K562 (cell line): Measurements from ENCODE around the gene LGALS3BP. TPM values are rescaled to one million over a fixed set of nuclear protein-coding genes. Genes with fewer than 3 reads are reported as not detected.
A peak's percentile ranks its signal among the peaks of the same experiment; 100 is the strongest.

Source experiments
- ARID2 ChIP-seq: fragments of 450-650 bp; IDR thresholded peaks from 2 replicates; pipeline ENCODE4 v1.6.1; 2017; ENCODE audit warnings: antibody characterized with exemption, mild to moderate bottlenecking
- E2F3 ChIP-seq: fragments of 250-450 bp; sonication (Bioruptor Pico); IDR thresholded peaks from 2 replicates; pipeline ENCODE4 v1.4.0; 2020; ENCODE audit warnings: mild to moderate bottlenecking
- FOXA1 ChIP-seq: fragments of 450-650 bp; IDR thresholded peaks from 2 replicates; pipeline ENCODE4 v1.6.1; 2016; ENCODE audit warnings: mild to moderate bottlenecking, borderline replicate concordance
- HMG20B ChIP-seq: fragments of 250-450 bp; sonication (Bioruptor Pico); IDR thresholded peaks from 2 replicates; pipeline ENCODE4 v1.5.0; 2021; ENCODE audit warnings: mild to moderate bottlenecking
- JUN ChIP-seq, 2 experiments: sonication (generic) in 1 of 2; formaldehyde crosslinking in 1 of 2; IDR thresholded peaks; 2 replicates each; pipeline versions ENCODE4 v1.6.1 to v1.8.0; 2012 to 2022; ENCODE audit warnings: borderline replicate concordance in 2 of 2, mild to moderate bottlenecking in 2 of 2, improper control_type of control experiment in 1 of 2, low read depth in 1 of 2, low read length in 1 of 2, missing genetic modification reagents in 1 of 2
- MIER1 ChIP-seq: fragments of 450-650 bp; IDR thresholded peaks from 2 replicates; pipeline ENCODE4 v1.6.1; 2016; ENCODE audit warnings: antibody characterized with exemption, mild to moderate bottlenecking, low read depth
- MYC ChIP-seq, 2 experiments: fragments of 250-450 bp in 1 of 2; sonication (Bioruptor Pico) in 1 of 2; IDR thresholded peaks; 2 replicates each; pipeline versions ENCODE4 v1.5.1 to v1.6.1; 2012 to 2021; ENCODE audit warnings: low read depth in 2 of 2, borderline replicate concordance in 1 of 2, improper control_type of control experiment in 1 of 2, low read length in 1 of 2, mild to moderate bottlenecking in 1 of 2, moderate library complexity in 1 of 2
- NCOA2 ChIP-seq, 2 experiments: fragments of 450-650 bp; IDR thresholded peaks; 2 replicates each; pipeline ENCODE4 v1.6.1; 2018; ENCODE audit warnings: mild to moderate bottlenecking in 2 of 2, moderate library complexity in 1 of 2; ENCODE audit not compliant: partially characterized antibody in 2 of 2
- ZFP30 ChIP-seq: fragments of 250-450 bp; sonication (Bioruptor Pico); IDR thresholded peaks from 2 replicates; pipeline ENCODE4 v1.8.0; 2022; ENCODE audit warnings: moderate library complexity, mild to moderate bottlenecking, inconsistent platforms, borderline replicate concordance
- ZNF197 ChIP-seq: fragments of 200-800 bp; sonication (Bioruptor generic); IDR thresholded peaks from 2 replicates; pipeline ENCODE4 v1.6.1; 2016; ENCODE audit warnings: low read depth, missing genetic modification characterization, missing compliant biosample characterization
- ZNF324 ChIP-seq: fragments of 250-450 bp; sonication (Bioruptor Pico); IDR thresholded peaks from 2 replicates; pipeline ENCODE4 v1.4.0; 2020; ENCODE audit warnings: mild to moderate bottlenecking
- ZNF444 ChIP-seq: fragments of 250-450 bp; sonication (Bioruptor Pico); IDR thresholded peaks from 2 replicates; pipeline ENCODE4 v1.4.0; 2020; ENCODE audit warnings: mild to moderate bottlenecking, moderate library complexity
- ZNF785 ChIP-seq: fragments of 250-450 bp; sonication (Bioruptor Pico); IDR thresholded peaks from 2 replicates; pipeline ENCODE4 v1.4.0; 2020; ENCODE audit warnings: mild to moderate bottlenecking
- ZSCAN32 ChIP-seq: fragments of 450-650 bp; formaldehyde crosslinking; IDR thresholded peaks from 2 replicates; pipeline ENCODE4 v1.4.0; 2020; ENCODE audit warnings: mild to moderate bottlenecking, moderate library complexity
- polyA plus RNA-seq, 8 experiments: library from polyadenylated mRNA; depleted of rRNA in 4 of 8; stranded (reverse) in 5 of 8; unstranded in 3 of 8; fragments of >200 nt; fragmentation: Nextera tagmentation in 2 of 8; fragmentation: Illumina TruSeq in 1 of 8; extraction: Ambion mirVana in 2 of 8; extraction: Trizol in 1 of 8; gene quantifications; 2 replicates each; pipeline versions ENCODE4 v1.2.1 to v1.2.3, GENCODE V29; 2011 to 2014; ENCODE audit warnings: inconsistent platforms in 1 of 8, missing spikeins in 1 of 8
- total RNA-seq, 7 experiments: library from RNA; depleted of rRNA in 6 of 7; stranded (reverse); fragments of >200 nt in 6 of 7; fragmentation: Illumina TruSeq in 2 of 7; extraction: Trizol in 2 of 7; gene quantifications; 2 replicates each; pipeline versions ENCODE4 v1.2.1 to v1.2.3, GENCODE V29; 2011 to 2021; ENCODE audit warnings: low replicate concordance in 1 of 7
- TF ChIP-seq, protein P1 (sequence below): fragments of 250-450 bp; sonication (Bioruptor Pico); IDR thresholded peaks from 2 replicates; pipeline ENCODE4 v1.5.0; 2020; ENCODE audit warnings: mild to moderate bottlenecking, borderline replicate concordance
- TF ChIP-seq, protein P2 (sequence below), 2 experiments: IDR thresholded peaks; 2 replicates each; pipeline ENCODE4 v1.6.1; 2011; ENCODE audit warnings: borderline replicate concordance in 1 of 2, control low read depth in 1 of 2, low read depth in 1 of 2, low read length in 1 of 2, mild to moderate bottlenecking in 1 of 2, mixed read lengths in 1 of 2, moderate library complexity in 1 of 2; ENCODE audit not compliant: insufficient read depth in 1 of 2, insufficient read length in 1 of 2, poor library complexity in 1 of 2, severe bottlenecking in 1 of 2; ENCODE audit errors: extremely low read depth in 1 of 2
- TF ChIP-seq, protein P3 (sequence below): sonication (generic); formaldehyde crosslinking; IDR thresholded peaks from 2 replicates; pipeline ENCODE4 v1.8.0; 2023; ENCODE audit warnings: missing genetic modification reagents, mild to moderate bottlenecking, borderline replicate concordance

LGALS3BP gene
- total and polyA plus RNA-seq, 9 of the 15 experiments (the other 6 are each of a cell fraction or from before 2014, with no cell fraction given) = 0.39 to 5.3 (median 3.2) TPM

DNA sequence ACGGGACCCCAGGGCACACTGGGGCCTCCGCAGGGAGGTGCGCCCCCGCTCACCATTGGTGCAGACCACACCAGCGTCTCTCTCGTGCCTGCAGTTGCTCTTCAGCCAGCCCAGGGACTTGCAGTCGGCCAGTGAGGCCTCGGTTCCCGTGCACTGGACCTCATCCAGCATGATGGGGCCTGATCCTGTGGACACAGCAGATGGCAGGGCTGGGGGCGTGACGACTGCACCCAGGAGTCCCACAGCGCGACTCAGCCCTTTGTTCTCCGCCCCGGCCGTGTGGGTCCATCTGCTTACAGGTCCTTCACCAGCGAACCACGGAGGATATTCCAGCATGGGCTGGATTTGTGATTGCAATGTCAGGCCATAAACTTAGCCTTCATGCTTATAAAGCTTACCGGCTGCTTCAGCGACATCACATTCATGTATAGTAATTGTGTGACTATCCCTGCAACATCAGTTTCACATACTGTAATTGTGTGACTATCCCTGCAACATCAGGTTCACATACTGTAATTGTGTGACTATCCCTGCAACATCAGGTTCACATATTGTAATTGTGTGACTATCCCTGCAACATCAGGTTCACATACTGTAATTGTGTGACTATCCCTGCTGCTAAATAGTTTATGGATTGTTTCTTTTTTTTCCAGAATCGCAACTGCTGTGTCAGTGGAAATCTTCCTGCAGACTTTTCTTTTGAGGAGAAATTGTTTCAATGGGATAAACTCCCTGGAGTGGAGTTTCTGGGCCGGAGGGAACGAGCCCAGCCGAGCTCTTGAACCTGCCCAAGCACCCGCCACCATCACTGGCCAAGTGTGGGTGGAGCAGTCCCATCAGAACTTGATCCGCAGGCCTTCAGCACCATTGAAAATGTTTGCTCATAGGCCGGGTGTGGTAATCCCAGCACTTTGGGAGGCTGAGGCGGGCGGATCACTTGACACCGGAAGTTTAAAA lies 4.8 kb downstream of the LGALS3BP start (continued):
- no peak for TF ChIP-seq ZFP30 (CRISPR knock-in tag)
- no peak for TF ChIP-seq FOXA1
- no peak for TF ChIP-seq ZNF324 (CRISPR knock-in tag)
- no peak for TF ChIP-seq HMG20B (CRISPR knock-in tag)
- TF ChIP-seq ZNF444 (CRISPR knock-in tag) = no peak
- TF ChIP-seq MIER1 = no peak
- TF ChIP-seq, protein P1, sequence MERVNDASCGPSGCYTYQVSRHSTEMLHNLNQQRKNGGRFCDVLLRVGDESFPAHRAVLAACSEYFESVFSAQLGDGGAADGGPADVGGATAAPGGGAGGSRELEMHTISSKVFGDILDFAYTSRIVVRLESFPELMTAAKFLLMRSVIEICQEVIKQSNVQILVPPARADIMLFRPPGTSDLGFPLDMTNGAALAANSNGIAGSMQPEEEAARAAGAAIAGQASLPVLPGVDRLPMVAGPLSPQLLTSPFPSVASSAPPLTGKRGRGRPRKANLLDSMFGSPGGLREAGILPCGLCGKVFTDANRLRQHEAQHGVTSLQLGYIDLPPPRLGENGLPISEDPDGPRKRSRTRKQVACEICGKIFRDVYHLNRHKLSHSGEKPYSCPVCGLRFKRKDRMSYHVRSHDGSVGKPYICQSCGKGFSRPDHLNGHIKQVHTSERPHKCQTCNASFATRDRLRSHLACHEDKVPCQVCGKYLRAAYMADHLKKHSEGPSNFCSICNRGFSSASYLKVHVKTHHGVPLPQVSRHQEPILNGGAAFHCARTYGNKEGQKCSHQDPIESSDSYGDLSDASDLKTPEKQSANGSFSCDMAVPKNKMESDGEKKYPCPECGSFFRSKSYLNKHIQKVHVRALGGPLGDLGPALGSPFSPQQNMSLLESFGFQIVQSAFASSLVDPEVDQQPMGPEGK (CRISPR knock-in tag) = no peak
- no peak for TF ChIP-seq ZNF197 (CRISPR knock-in tag)
- TF ChIP-seq, protein P2, sequence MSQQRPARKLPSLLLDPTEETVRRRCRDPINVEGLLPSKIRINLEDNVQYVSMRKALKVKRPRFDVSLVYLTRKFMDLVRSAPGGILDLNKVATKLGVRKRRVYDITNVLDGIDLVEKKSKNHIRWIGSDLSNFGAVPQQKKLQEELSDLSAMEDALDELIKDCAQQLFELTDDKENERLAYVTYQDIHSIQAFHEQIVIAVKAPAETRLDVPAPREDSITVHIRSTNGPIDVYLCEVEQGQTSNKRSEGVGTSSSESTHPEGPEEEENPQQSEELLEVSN (IDR thresholded peaks at IDR 0.05; ENCODE audit: borderline replicate concordance in 1 of 2, extremely low read depth in 1 of 2, insufficient read depth in 1 of 2, insufficient read length in 1 of 2, low read depth in 1 of 2, low read length in 1 of 2, poor library complexity in 1 of 2, severe bottlenecking in 1 of 2) = no peak
- no peak for TF ChIP-seq ZSCAN32
- no peak for TF ChIP-seq JUN (IDR thresholded peaks at IDR 0.05; ENCODE audit: borderline replicate concordance, low read depth, low read length)
- TF ChIP-seq JUN (CRISPR knock-in tag; IDR thresholded peaks at IDR 0.05; ENCODE audit: borderline replicate concordance) = peak; percentile 76; the same call in 1 of the 2 replicates
- TF ChIP-seq, protein P3, sequence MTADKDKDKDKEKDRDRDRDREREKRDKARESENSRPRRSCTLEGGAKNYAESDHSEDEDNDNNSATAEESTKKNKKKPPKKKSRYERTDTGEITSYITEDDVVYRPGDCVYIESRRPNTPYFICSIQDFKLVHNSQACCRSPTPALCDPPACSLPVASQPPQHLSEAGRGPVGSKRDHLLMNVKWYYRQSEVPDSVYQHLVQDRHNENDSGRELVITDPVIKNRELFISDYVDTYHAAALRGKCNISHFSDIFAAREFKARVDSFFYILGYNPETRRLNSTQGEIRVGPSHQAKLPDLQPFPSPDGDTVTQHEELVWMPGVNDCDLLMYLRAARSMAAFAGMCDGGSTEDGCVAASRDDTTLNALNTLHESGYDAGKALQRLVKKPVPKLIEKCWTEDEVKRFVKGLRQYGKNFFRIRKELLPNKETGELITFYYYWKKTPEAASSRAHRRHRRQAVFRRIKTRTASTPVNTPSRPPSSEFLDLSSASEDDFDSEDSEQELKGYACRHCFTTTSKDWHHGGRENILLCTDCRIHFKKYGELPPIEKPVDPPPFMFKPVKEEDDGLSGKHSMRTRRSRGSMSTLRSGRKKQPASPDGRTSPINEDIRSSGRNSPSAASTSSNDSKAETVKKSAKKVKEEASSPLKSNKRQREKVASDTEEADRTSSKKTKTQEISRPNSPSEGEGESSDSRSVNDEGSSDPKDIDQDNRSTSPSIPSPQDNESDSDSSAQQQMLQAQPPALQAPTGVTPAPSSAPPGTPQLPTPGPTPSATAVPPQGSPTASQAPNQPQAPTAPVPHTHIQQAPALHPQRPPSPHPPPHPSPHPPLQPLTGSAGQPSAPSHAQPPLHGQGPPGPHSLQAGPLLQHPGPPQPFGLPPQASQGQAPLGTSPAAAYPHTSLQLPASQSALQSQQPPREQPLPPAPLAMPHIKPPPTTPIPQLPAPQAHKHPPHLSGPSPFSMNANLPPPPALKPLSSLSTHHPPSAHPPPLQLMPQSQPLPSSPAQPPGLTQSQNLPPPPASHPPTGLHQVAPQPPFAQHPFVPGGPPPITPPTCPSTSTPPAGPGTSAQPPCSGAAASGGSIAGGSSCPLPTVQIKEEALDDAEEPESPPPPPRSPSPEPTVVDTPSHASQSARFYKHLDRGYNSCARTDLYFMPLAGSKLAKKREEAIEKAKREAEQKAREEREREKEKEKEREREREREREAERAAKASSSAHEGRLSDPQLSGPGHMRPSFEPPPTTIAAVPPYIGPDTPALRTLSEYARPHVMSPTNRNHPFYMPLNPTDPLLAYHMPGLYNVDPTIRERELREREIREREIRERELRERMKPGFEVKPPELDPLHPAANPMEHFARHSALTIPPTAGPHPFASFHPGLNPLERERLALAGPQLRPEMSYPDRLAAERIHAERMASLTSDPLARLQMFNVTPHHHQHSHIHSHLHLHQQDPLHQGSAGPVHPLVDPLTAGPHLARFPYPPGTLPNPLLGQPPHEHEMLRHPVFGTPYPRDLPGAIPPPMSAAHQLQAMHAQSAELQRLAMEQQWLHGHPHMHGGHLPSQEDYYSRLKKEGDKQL (CRISPR knock-in tag) = no peak
- TF ChIP-seq ARID2 = no peak
- TF ChIP-seq MYC (IDR thresholded peaks at IDR 0.05; ENCODE audit: low read depth, low read length) = 0 out of 2 replicates have a peak, but pooled peaks have one; percentile 23
- TF ChIP-seq MYC (CRISPR knock-in tag; IDR thresholded peaks at IDR 0.05; ENCODE audit: borderline replicate concordance, low read depth) = no peak
- TF ChIP-seq ZNF785 (CRISPR knock-in tag) = no peak
- TF ChIP-seq NCOA2 (IDR thresholded peaks at IDR 0.05; ENCODE audit: partially characterized antibody in 2 of 2) = peak in 1 of 2 experiments; percentile 99
- no peak for TF ChIP-seq E2F3 (CRISPR knock-in tag)
